IMR-90 (cell line): Measurements from ENCODE around the gene TIMELESS. TPM values are rescaled to one million over a fixed set of nuclear protein-coding genes. Genes with fewer than 3 reads are reported as not detected.
A peak's percentile ranks its signal among the peaks of the same experiment; 100 is the strongest.

Experiments used
- ATAC-seq: fragments of 200-7000 bp; cut with Tn5 transposase; 2 replicates; pipeline ENCODE4 v1.9.1; 2020; ENCODE audit warnings: low read depth, mild to moderate bottlenecking, moderate library complexity
- BruUV-seq: library from RNA; stranded (reverse); fragments of 400-500 nt; replicated peaks from 2 replicates; lab custom pipeline; 2021; lab: Mats Ljungman, UMichigan
- CTCF ChIA-PET: fragments of 300-600 bp; formaldehyde crosslinking; extraction: SDS; loops from one replicate; lab custom pipeline; 2021; ENCODE audit warnings: antibody characterized with exemption; lab: Yijun Ruan, JAX
- POLR2A ChIA-PET: fragments of 300-600 bp; sonication (Branson Sonifier 250); formaldehyde crosslinking; loops from one replicate; lab custom pipeline; 2022; ENCODE audit warnings: antibody characterized with exemption; ENCODE audit not compliant: unreplicated experiment; lab: Charles Lee
- DNase-seq: peaks from one replicate; pipeline ENCODE4 v3.0.0; 2013
- H2AFZ ChIP-seq: replicated peaks from 2 replicates; pipeline ENCODE3; 2013; ENCODE audit warnings: low read length, mild to moderate bottlenecking; ENCODE audit not compliant: poor library complexity
- H2AK5ac ChIP-seq: 2 replicates; pipeline ENCODE4 v1.6.1; 2013; ENCODE audit warnings: low read depth, low read length, inconsistent platforms
- H2AK9ac ChIP-seq: replicated peaks from 2 replicates; pipeline ENCODE3; 2013; ENCODE audit warnings: mild to moderate bottlenecking, low read depth, low read length, moderate library complexity; ENCODE audit not compliant: poor library complexity
- H2BK120ac ChIP-seq: 2 replicates; pipeline ENCODE4 v1.6.1; 2013; ENCODE audit warnings: low read depth, low read length, inconsistent platforms
- H2BK15ac ChIP-seq: 3 replicates; pipeline ENCODE4 v1.6.1; 2013; ENCODE audit warnings: low read depth, low read length, inconsistent platforms
- H2BK20ac ChIP-seq: 2 replicates; pipeline ENCODE4 v1.6.1; 2013; ENCODE audit warnings: low read depth, mild to moderate bottlenecking, inconsistent platforms, low read length, moderate library complexity
- H2BK5ac ChIP-seq: 2 replicates; pipeline ENCODE4 v1.6.1; 2013; ENCODE audit warnings: mild to moderate bottlenecking, low read depth, low read length, inconsistent platforms; ENCODE audit not compliant: poor library complexity, severe bottlenecking
- H3K14ac ChIP-seq: replicated peaks from 2 replicates; pipeline ENCODE4 v1.6.1; 2013; ENCODE audit warnings: low read depth, low read length, inconsistent platforms
- H3K18ac ChIP-seq: 2 replicates; pipeline ENCODE4 v1.6.1; 2013; ENCODE audit warnings: low read depth, low read length, control low read depth
- H3K23ac ChIP-seq: 2 replicates; pipeline ENCODE4 v1.6.1; 2013; ENCODE audit warnings: low read depth, low read length, inconsistent platforms
- H3K27ac ChIP-seq: 2 replicates; pipeline ENCODE4 v1.5.1; 2013; ENCODE audit warnings: mild to moderate bottlenecking, control low read depth, low read length; ENCODE audit not compliant: insufficient read depth
- H3K27me3 ChIP-seq: 2 replicates; pipeline ENCODE4 v1.6.1; 2013; ENCODE audit warnings: low read length; ENCODE audit not compliant: control insufficient read depth, insufficient read depth
- H3K36me3 ChIP-seq: 2 replicates; pipeline ENCODE4 v1.6.1; 2013; ENCODE audit warnings: low read length, mixed read lengths; ENCODE audit not compliant: control insufficient read depth, insufficient read depth
- H3K4ac ChIP-seq: 2 replicates; pipeline ENCODE4 v1.6.1; 2013; ENCODE audit warnings: low read depth, low read length, inconsistent platforms
- H3K4me1 ChIP-seq: 2 replicates; pipeline ENCODE4 v1.6.1; 2013; ENCODE audit warnings: low read length, mixed read lengths; ENCODE audit not compliant: control insufficient read depth, insufficient read depth
- H3K4me2 ChIP-seq: 2 replicates; pipeline ENCODE4 v1.6.1; 2013; ENCODE audit warnings: low read depth, mild to moderate bottlenecking, control low read depth, low read length, moderate library complexity
- H3K4me3 ChIP-seq: 2 replicates; pipeline ENCODE4 v1.5.1; 2013; ENCODE audit warnings: low read depth, mild to moderate bottlenecking, control low read depth, low read length, moderate library complexity; ENCODE audit not compliant: insufficient read depth
- H3K56ac ChIP-seq: 2 replicates; pipeline ENCODE4 v1.6.1; 2013; ENCODE audit warnings: low read length, inconsistent platforms; ENCODE audit not compliant: insufficient read depth; ENCODE audit errors: extremely low read depth
- H3K79me1 ChIP-seq, 2 experiments: 2 replicates each; pipeline ENCODE4 v1.6.1; 2013; ENCODE audit warnings: low read length in 2 of 2, inconsistent platforms in 1 of 2, low read depth in 1 of 2
- H3K9ac ChIP-seq: 2 replicates; pipeline ENCODE4 v1.6.1; 2013; ENCODE audit warnings: low read depth, low read length, control low read depth
- H3K9me1 ChIP-seq: 2 replicates; pipeline ENCODE4 v1.6.1; 2013; ENCODE audit warnings: low read length, inconsistent platforms; ENCODE audit not compliant: insufficient read depth
- H3K9me3 ChIP-seq: 2 replicates; pipeline ENCODE4 v1.6.1; 2013; ENCODE audit warnings: low read length; ENCODE audit not compliant: control insufficient read depth, insufficient read depth
- H4K20me1 ChIP-seq: 2 replicates; pipeline ENCODE4 v1.6.1; 2013; ENCODE audit warnings: low read length, inconsistent platforms; ENCODE audit not compliant: insufficient read depth
- H4K5ac ChIP-seq: 2 replicates; pipeline ENCODE4 v1.6.1; 2013; ENCODE audit warnings: mild to moderate bottlenecking, low read depth, low read length, control low read depth
- H4K8ac ChIP-seq, 2 experiments: 2 replicates each; pipeline ENCODE4 v1.6.1; 2013; ENCODE audit warnings: low read depth in 2 of 2, low read length in 2 of 2, control low read depth in 1 of 2, inconsistent platforms in 1 of 2
- H4K91ac ChIP-seq: 2 replicates; pipeline ENCODE4 v1.6.1; 2013; ENCODE audit warnings: low read depth, low read length, inconsistent platforms; ENCODE audit not compliant: insufficient read depth
- BHLHE40 ChIP-seq: fragments of 150-350 bp; IDR thresholded peaks from 2 replicates; pipeline ENCODE4 v1.6.1; 2016; ENCODE audit warnings: mild to moderate bottlenecking, low read depth, low read length
- CEBPB ChIP-seq: IDR thresholded peaks from 2 replicates; pipeline ENCODE4 v1.6.1; 2012; ENCODE audit warnings: low read depth, low read length, improper control_type of control experiment
- MAFK ChIP-seq: IDR thresholded peaks from 2 replicates; pipeline ENCODE4 v1.6.1; 2012; ENCODE audit warnings: low read depth, low read length, improper control_type of control experiment
- MAZ ChIP-seq: IDR thresholded peaks from 2 replicates; pipeline ENCODE4 v1.6.1; 2012; ENCODE audit warnings: low read depth, mild to moderate bottlenecking, low read length, improper control_type of control experiment, moderate library complexity, borderline replicate concordance
- MXI1 ChIP-seq: IDR thresholded peaks from 2 replicates; pipeline ENCODE4 v1.6.1; 2012; ENCODE audit warnings: low read depth, mild to moderate bottlenecking, low read length, moderate library complexity, borderline replicate concordance
- POLR2A ChIP-seq: IDR thresholded peaks from 2 replicates; pipeline ENCODE4 v1.6.1; 2012; ENCODE audit warnings: mild to moderate bottlenecking, low read depth, low read length
- WGBS, 2 experiments: methylation state at CpG; one replicate each; pipeline versions ENCODE4 v1.1.5 to v1.1.7; 2013; ENCODE audit warnings: missing lambda C conversion rate in 2 of 2; ENCODE audit not compliant: insufficient read length in 1 of 2; ENCODE audit errors: extremely low coverage in 2 of 2; 5-methylcytosine and 5-hydroxymethylcytosine counted together
- dilution Hi-C: fragments of 300-500 bp; cut with HindIII; formaldehyde crosslinking; loops from one replicate; pipeline ENCODE4 v1.14.3; 2018; ENCODE audit warnings: low sequenced_read_pairs; ENCODE audit not compliant: unreplicated experiment
- in situ Hi-C: fragments of 300-500 bp; cut with MboI; formaldehyde crosslinking; loops from 3 replicates; pipeline ENCODE4 v1.14.3; 2019; ENCODE audit warnings: low sequenced_read_pairs, inconsistent platforms, mixed read lengths
- intact Hi-C: fragments of 100-400 bp; cut with micrococcal nuclease; formaldehyde crosslinking; loops from 2 replicates; pipeline ENCODE4 v1.10.0; 2022
- polyA plus RNA-seq, 3 experiments: library from polyadenylated mRNA; depleted of rRNA; stranded (reverse); fragments of >200 nt; gene quantifications; 2 replicates each; pipeline ENCODE4 v1.2.3, GENCODE V29; 2012; ENCODE audit warnings: low replicate concordance in 1 of 3
- total RNA-seq: library from RNA; depleted of rRNA; stranded (reverse); fragments of >200 nt; gene quantifications from 2 replicates; pipeline ENCODE4 v1.2.3, GENCODE V29; 2012
- TF ChIP-seq, protein P1 (sequence below): fragments of 150-350 bp; IDR thresholded peaks from 2 replicates; pipeline ENCODE4 v1.6.1; 2017; ENCODE audit warnings: mild to moderate bottlenecking, antibody characterized with exemption, low read length, low read depth
- TF ChIP-seq, protein P2 (sequence below): conservative IDR thresholded peaks from 2 replicates; pipeline ENCODE4 v1.5.1; 2012; ENCODE audit warnings: mild to moderate bottlenecking, low read depth, low read length, improper control_type of control experiment
- TF ChIP-seq, protein P3 (sequence below): fragments of 150-350 bp; IDR thresholded peaks from 2 replicates; pipeline ENCODE4 v1.6.1; 2016; ENCODE audit warnings: low read depth, mild to moderate bottlenecking, low read length, moderate library complexity, borderline replicate concordance

TIMELESS gene
- total and polyA plus RNA-seq, 2 of the 4 experiments (the other 2 are of a cell fraction): 7.3 to 10.4 TPM

DNA sequence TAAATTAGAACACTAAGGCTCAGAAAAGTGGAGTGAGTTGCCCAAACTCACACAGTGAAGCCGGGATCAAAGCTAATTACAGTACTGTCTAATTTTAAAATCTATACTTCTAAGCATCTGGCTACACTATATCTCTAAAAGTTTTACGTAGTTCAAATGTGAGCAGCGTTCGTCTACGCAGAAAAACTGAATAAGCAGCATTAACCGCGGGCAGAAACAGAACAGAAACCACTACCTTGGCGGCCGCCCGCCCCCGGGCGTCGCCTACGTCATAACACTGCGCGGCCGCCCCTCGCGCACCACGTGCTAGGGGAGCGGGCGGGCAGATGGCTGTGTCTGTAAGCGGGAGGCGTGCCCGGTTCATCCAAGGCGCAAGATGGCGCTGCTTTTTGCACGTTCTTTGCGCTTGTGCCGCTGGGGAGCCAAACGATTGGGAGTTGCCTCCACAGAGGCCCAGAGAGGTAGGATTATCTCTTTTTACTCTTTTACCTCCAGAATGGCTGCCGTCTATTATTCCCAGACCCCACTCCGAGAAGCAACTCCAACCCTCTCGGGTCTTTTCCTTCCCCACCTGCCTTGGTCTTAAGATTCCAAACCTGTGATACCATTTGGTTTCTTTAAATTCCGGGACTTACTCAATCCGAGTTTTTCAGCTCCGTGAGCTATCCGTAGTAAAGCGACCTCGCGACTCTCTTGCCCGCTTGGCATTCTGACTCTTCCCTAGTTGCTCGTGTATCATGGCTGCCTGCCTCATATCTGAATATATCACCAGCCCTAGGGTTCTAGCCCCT lies 19.2 kb upstream of the TIMELESS start, which contains the start of gene SPRYD4:
Gene SPRYD4 (plus strand): TSS at position 363 of the 791 bp plus-strand sequence. CDS start 14 bp downstream, at position 377.
- peak within 1 kb of the TSS; percentile 80 for H4K91ac ChIP-seq
- ChIA-PET POLR2A (no interaction called here), CTCF (no interaction called here)
- H3K79me1 ChIP-seq: peaks cover 31 to 42% of the 10 kb centered on the region in 2 experiments
- no TSS peak for BruUV-seq
- in situ Hi-C loops: loop anchor here (10.0 kb wide), 1 partner anchor 114 kb away; no protein-coding TSS in a partner anchor
- H2BK120ac ChIP-seq: peak within 1 kb of the TSS; percentile 18
- H2AFZ ChIP-seq: peak within 1 kb of the TSS; percentile 87
- H2BK20ac ChIP-seq: no peak within 1 kb of the TSS
- H3K27ac ChIP-seq: peak within 1 kb of the TSS; percentile 64
- WGBS, 2 experiments: 0% methylated on average over 29 of the region's 43 CpGs; no CpG with 5 or more reads in 1 of the 2 experiments
- H3K27me3 ChIP-seq: no peaks in the 10 kb centered on the region
- H4K5ac ChIP-seq: peak within 1 kb of the TSS; percentile 81
- TF ChIP-seq, protein P1, sequence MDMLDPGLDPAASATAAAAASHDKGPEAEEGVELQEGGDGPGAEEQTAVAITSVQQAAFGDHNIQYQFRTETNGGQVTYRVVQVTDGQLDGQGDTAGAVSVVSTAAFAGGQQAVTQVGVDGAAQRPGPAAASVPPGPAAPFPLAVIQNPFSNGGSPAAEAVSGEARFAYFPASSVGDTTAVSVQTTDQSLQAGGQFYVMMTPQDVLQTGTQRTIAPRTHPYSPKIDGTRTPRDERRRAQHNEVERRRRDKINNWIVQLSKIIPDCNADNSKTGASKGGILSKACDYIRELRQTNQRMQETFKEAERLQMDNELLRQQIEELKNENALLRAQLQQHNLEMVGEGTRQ: peak; percentile 97
- 0 out of 2 replicates have a peak, but pooled peaks have one; percentile 0 for TF ChIP-seq MAFK
- TF ChIP-seq, protein P2, sequence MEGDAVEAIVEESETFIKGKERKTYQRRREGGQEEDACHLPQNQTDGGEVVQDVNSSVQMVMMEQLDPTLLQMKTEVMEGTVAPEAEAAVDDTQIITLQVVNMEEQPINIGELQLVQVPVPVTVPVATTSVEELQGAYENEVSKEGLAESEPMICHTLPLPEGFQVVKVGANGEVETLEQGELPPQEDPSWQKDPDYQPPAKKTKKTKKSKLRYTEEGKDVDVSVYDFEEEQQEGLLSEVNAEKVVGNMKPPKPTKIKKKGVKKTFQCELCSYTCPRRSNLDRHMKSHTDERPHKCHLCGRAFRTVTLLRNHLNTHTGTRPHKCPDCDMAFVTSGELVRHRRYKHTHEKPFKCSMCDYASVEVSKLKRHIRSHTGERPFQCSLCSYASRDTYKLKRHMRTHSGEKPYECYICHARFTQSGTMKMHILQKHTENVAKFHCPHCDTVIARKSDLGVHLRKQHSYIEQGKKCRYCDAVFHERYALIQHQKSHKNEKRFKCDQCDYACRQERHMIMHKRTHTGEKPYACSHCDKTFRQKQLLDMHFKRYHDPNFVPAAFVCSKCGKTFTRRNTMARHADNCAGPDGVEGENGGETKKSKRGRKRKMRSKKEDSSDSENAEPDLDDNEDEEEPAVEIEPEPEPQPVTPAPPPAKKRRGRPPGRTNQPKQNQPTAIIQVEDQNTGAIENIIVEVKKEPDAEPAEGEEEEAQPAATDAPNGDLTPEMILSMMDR: peak; percentile 36
- TF ChIP-seq, protein P3, sequence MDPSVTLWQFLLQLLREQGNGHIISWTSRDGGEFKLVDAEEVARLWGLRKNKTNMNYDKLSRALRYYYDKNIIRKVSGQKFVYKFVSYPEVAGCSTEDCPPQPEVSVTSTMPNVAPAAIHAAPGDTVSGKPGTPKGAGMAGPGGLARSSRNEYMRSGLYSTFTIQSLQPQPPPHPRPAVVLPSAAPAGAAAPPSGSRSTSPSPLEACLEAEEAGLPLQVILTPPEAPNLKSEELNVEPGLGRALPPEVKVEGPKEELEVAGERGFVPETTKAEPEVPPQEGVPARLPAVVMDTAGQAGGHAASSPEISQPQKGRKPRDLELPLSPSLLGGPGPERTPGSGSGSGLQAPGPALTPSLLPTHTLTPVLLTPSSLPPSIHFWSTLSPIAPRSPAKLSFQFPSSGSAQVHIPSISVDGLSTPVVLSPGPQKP: no peak
- no peak for TF ChIP-seq CEBPB
- peak; percentile 93 for TF ChIP-seq MAZ
- peak; percentile 85 for TF ChIP-seq POLR2A
- TF ChIP-seq MXI1: peak; percentile 99
- TF ChIP-seq BHLHE40: peak; percentile 58
- H2BK5ac ChIP-seq: peak within 1 kb of the TSS; percentile 77
- peak within 1 kb of the TSS; percentile 82 to 97 for H4K8ac ChIP-seq
- H3K18ac ChIP-seq: peak within 1 kb of the TSS; percentile 77
- H3K14ac ChIP-seq: peak within 1 kb of the TSS; percentile 86
- H3K9ac ChIP-seq: peak within 1 kb of the TSS; percentile 86
- intact Hi-C loops: no loop called here
- DNase-seq (peak; percentile 90), ATAC-seq (peak; percentile 93)
- H3K4ac ChIP-seq: peak within 1 kb of the TSS; percentile 85
- peaks cover 5% of the 10 kb centered on the region for H3K36me3 ChIP-seq
- peaks cover 15% of the 10 kb centered on the region; the same call in 1 of the 2 replicates for H3K9me1 ChIP-seq
- H4K20me1 ChIP-seq: no peaks in the 10 kb centered on the region
- peaks cover 4% of the 10 kb centered on the region for H3K4me1 ChIP-seq
- peak within 1 kb of the TSS; percentile 84 for H3K4me3 ChIP-seq
- H3K23ac ChIP-seq: peak within 1 kb of the TSS; percentile 86
- no peaks in the 10 kb centered on the region for H3K9me3 ChIP-seq
- H3K4me2 ChIP-seq: peak within 1 kb of the TSS; percentile 84
- peak within 1 kb of the TSS; percentile 88 for H3K56ac ChIP-seq
- dilution Hi-C loops: no loop called here
- peak within 1 kb of the TSS; percentile 33 for H2AK5ac ChIP-seq
- H2AK9ac ChIP-seq: peak within 1 kb of the TSS; percentile 91
- H2BK15ac ChIP-seq: no peak within 1 kb of the TSS
